GM12891 (cell line): ENCODE measurements around the gene ZNF469.

Experiments
- DNase-seq: peaks from one replicate; pipeline ENCODE4 v3.0.0; 2011; ENCODE audit warnings: low spot score; ENCODE audit not compliant: insufficient read length
- FAIRE-seq: peaks from 2 replicates; lab custom pipeline; 2011; peaks lifted over from hg19 to GRCh38; lab: Jason Lieb, UNC
- PAX5 ChIP-seq: IDR thresholded peaks from 2 replicates; pipeline ENCODE4 v1.6.1; 2011; ENCODE audit warnings: low read length, moderate library complexity, mild to moderate bottlenecking; ENCODE audit not compliant: insufficient read depth, severe bottlenecking
- POLR2A ChIP-seq: IDR thresholded peaks from 2 replicates; pipeline ENCODE4 v1.6.1; 2011; ENCODE audit warnings: low read depth, low read length, control low read depth
- POLR2AphosphoS5 ChIP-seq: IDR thresholded peaks from 2 replicates; pipeline ENCODE4 v1.6.1; 2011; ENCODE audit warnings: low read depth, low read length, control low read depth
- POU2F2 ChIP-seq: IDR thresholded peaks from 2 replicates; pipeline ENCODE4 v1.6.1; 2011; ENCODE audit warnings: low read depth, mild to moderate bottlenecking, control low read depth, low read length, moderate library complexity
- SPI1 ChIP-seq: IDR thresholded peaks from 2 replicates; pipeline ENCODE4 v1.6.1; 2011; ENCODE audit warnings: low read depth, low read length, control low read depth
- TAF1 ChIP-seq: IDR thresholded peaks from 2 replicates; pipeline ENCODE4 v1.6.1; 2011; ENCODE audit warnings: low read depth, low read length, control low read depth

Gene ZNF469

GRCh38 chr16:88352261-88353200 lies 30.2 kb upstream of the ZNF469 start:
- DNase-seq, result no peak
- no peak for FAIRE-seq
- no peak for TF ChIP-seq POU2F2

GRCh38 chr16:88353232-88353631 lies 29.5 kb upstream of the ZNF469 start:
- no peak for FAIRE-seq
- no peak for TF ChIP-seq POLR2A
- TF ChIP-seq TAF1, result no peak
- TF ChIP-seq SPI1, result no peak
- no peak for TF ChIP-seq PAX5
- TF ChIP-seq POLR2AphosphoS5, result no peak
- TF ChIP-seq POU2F2, result no peak
- DNase-seq, result no peak

GRCh38 chr16:88353691-88354090 lies 29.1 kb upstream of the ZNF469 start:
- FAIRE-seq (no peak), DNase-seq (no peak)
- TF ChIP-seq PAX5, result no peak
- TF ChIP-seq POLR2AphosphoS5, result no peak
- TF ChIP-seq SPI1, result no peak
- no peak for TF ChIP-seq POLR2A
- no peak for TF ChIP-seq TAF1
- TF ChIP-seq POU2F2, result no peak

GRCh38 chr16:88354229-88355092 lies 28.3 kb upstream of the ZNF469 start:
- DNase-seq (no peak), FAIRE-seq (no peak)
- TF ChIP-seq POLR2AphosphoS5 (no peak), SPI1 (no peak), POU2F2 (no peak), TAF1 (no peak), POLR2A (no peak), PAX5 (no peak)

- TF ChIP-seq POU2F2 (no peak), TAF1 (no peak), POLR2AphosphoS5 (no peak), POLR2A (no peak), SPI1 (no peak), PAX5 (no peak)
- FAIRE-seq (no peak), DNase-seq (no peak)
These were observed 27.7 kb upstream of the ZNF469 start for GRCh38 chr16:88355093-88355388.

- no peak for DNase-seq
- TF ChIP-seq POU2F2 (no peak), SPI1 (no peak), POLR2AphosphoS5 (no peak), PAX5 (no peak), POLR2A (no peak), TAF1 (no peak)
- no peak for FAIRE-seq
These were observed 27.2 kb upstream of the ZNF469 start for GRCh38 chr16:88355389-88356123.

- DNase-seq (no peak), FAIRE-seq (no peak)
- TF ChIP-seq POU2F2, result no peak
- TF ChIP-seq SPI1, result no peak
These were observed 26.5 kb upstream of the ZNF469 start for GRCh38 chr16:88356124-88356726.

GRCh38 chr16:88356727-88357199 lies 26.0 kb upstream of the ZNF469 start:
- FAIRE-seq, result no peak

GRCh38 chr16:88357317-88358022 lies 25.3 kb upstream of the ZNF469 start:
- TF ChIP-seq POLR2A (no peak), PAX5 (no peak)
- DNase-seq (no peak), FAIRE-seq (no peak)

More at GRCh38 chr16:88356727-88357199, 26.0 kb upstream of the ZNF469 start:
- no peak for TF ChIP-seq POLR2A
- TF ChIP-seq TAF1, result no peak
- no peak for TF ChIP-seq SPI1
- TF ChIP-seq POU2F2, result no peak
- TF ChIP-seq POLR2AphosphoS5, result no peak
- TF ChIP-seq PAX5, result no peak
- DNase-seq, result no peak
